HG02870 (cell line): ENCODE measurements around the gene PLPP7.
"Not testable (repeated sequence)": the region's sequence is repeated elsewhere in the genome, so short reads cannot be mapped to it uniquely, and the experiment has no call there.

ENCODE experiments used
- ATAC-seq: cut with Tn5 transposase; IDR thresholded peaks from one replicate; pipeline ENCODE4 v1.9.1; 2021; ENCODE audit warnings: mild to moderate bottlenecking, moderate library complexity; ENCODE audit not compliant: unreplicated experiment

The PLPP7 gene

DNA sequence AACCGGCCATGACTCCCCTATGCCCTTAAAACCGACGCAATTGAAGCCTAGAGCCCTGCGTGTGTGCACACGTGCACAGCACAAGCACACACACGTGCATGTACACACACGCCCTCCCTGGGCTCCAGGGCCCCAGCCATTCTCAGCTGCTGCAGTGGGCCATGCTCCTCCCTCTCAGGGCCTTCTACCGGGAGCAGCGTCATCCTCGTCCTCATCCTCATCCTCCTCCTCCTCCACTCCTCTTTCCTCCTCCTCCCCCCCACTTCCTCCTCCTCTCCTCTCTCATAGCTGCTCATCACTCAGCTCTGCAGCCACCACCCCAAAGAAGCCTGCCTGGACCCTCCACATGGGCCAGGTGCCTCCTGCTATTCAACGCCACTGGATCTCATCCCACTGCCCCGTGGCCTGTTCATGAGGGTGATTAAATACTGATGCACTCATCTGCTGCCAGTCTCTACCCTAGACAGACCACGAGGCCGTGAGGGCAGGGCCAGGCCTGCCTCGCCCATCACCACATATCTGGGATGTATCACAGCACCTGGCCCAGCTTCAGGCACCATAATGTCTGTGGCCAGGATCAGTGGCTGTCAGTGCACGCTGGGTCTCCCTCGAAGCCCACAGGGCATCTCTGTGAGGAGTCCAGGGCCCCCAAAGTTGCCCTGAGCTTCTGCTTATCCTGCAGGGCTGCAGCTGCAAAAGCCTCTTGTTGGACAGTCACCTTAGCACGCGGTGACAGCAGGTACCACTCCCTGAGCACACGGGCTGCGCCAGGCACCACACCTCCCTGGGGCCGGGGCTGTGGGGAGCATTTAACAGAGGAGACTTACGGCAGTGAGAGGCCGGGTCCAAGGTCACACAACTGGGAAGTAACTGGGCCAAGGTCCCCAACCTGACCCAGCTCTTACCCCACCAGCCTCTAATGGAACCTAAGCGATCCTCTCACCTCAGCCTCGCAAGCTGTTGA, 23.0 kb upstream of the PLPP7 start:
- ATAC-seq: no peak

DNA sequence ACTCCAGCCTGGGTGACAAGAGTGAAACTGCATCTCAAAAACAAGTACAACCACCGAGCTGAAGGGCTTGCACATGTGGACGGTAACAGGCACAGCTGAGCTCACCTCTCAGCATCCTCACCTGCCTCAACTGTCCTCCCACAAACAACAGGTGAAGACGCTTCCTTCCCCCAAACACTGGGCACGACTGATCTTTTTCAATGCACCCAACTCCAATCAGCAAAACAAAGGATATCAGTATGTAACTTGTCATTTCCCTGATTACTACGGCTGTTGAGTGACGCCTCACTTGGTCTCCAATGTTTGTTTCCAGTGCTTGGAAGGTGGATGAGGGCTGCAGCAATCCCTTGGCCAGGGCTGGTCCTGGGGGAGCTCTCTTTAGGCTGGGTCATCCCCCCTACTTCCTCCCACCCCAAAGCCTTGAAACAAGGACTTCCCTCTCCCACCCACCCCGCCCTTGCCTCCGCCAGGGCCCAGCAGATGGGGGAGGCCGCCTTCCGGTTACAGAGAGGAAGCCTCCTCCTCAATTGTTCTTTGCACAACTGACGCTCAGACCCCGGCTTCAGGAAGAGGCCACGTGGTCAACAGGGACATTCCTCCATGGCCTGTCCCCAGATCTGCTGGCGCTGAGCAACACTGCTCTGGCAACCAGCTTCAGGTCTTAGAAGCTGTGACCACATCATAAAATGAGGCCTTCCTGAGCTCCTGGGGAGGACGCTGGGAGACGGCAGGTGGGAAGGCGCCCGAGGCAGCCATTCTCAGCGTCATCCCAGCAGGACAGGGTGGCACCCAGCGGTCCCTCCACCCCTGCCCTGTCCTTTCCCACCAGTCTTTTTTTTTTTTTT, 19.1 kb upstream of the PLPP7 start:
- ATAC-seq: no peak

DNA sequence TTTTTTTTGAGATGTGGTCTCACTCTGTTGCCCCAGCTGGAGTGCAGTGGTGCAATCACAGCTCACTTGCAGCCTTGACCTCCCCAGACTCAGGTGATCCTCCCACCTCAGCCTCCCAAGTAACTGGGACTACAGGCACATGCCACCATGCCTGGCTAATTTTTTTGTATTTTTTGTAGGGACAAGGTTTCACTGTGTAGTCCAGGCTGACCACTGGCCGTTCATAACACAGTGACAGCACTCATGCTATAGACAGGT, 18.6 kb upstream of the PLPP7 start:
- ATAC-seq: not testable (repeated sequence)

DNA sequence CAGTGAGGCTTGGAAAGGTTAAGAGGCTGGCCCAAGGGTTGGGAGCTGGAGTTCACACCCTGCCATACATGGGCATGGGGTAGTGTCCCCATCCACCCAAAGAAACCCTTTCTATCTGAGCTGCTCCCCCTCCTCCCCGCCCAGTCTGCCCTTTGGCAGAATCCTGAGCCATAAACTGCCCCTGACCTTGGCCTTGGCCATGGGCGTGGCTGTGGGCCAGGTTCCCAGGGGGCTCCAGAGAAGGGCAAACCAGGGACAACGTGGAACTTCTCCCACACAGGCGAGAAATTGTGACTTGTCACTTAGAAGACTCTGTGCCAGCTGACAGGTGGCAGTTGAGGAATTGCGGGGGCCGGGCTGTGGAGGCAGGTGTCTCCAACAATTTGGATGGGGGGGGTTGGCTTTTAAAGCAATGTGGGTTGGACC, 18.0 kb upstream of the PLPP7 start:
- no peak for ATAC-seq

DNA sequence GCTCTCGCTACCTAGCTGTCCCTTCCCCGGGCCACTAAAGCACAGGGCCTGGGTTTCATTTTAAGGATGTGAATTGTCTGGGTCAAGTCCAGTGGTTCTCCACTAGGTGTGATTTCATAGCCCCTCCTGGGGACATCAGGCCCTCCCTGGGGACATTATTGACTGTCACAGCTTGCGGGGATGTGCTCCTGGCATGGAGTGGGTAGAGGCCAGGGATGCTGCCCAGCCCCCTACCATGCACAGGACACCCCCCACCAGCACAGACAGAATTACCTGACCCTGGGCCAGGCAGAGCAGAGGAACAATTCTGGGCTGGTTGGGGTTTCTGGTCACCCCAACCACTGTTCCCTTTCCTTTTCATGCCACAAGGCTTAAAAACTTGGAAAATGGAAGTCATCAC, 17.3 kb upstream of the PLPP7 start:
- no peak for ATAC-seq

DNA sequence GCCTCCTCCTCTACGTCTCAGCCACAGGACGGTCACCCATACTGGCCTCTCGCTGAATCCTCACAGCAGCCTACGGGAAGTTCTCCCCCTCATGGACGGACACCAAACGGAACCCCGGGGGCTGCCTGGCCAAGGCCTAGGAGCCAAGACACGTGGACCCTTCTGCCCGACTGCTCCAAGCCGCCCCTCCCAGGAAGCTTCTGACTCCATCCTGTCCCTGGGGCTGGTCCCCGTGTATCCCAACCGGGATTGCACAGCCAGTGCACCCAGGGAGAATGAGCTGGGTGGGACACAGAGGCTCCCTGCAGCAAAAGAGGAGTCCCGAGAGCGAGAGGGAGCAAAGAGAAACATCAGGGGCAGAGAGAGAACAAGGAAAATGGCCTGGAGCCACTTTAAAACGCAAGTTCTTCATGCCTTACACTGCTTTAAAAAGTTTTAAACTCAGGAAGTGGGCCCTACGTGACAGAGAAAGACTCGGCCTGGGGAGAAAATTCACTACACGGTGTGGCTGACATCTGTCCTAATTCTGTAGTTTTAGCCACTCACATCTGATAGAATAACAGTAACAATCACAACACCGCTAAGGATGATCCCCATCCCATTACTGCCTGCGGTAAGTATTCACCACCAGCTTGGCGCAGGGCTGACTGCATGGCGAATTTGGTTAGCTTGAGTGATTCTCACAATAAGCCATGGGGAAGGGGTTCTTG, 16.2 kb upstream of the PLPP7 start:
- no peak for ATAC-seq

DNA sequence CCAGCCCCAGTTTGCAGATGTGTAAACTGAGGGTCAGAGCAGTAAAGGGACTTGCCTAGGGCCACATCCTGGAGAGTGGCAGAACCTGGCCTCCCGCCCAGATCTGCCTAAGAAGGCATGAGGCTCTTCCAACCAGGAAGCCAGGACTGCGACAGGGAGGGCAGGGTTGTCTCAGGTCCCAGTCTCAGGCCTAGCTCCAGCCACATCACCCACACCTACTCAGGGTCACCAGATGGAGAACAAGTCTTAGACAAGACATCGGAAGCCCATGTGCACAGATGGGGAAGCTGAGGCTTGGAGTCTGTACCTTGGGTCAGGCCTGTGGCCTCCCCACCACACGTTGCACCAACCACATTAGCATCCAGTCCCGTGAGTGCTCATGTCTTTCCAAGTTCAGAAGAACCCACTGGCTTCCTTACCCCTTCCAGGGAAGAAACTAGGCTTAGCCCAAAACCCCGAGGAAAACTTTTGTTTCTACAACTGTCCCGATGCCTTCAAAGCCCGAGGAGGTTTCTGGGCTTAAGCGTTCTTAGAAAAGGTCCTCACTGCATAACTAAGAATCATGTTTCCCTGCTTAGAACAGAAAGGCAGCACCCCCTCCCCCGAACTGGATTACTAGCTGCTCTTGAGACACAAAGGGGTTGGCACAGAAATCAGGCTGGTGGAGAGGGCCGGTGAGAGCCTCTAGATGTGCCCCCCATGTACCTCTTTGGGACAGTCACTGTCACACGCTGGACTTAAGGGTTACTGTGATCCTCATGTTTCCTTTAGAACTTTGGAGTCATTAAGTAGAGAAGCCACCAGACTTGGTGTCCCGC, 15.5 kb upstream of the PLPP7 start:
- ATAC-seq: no peak

DNA sequence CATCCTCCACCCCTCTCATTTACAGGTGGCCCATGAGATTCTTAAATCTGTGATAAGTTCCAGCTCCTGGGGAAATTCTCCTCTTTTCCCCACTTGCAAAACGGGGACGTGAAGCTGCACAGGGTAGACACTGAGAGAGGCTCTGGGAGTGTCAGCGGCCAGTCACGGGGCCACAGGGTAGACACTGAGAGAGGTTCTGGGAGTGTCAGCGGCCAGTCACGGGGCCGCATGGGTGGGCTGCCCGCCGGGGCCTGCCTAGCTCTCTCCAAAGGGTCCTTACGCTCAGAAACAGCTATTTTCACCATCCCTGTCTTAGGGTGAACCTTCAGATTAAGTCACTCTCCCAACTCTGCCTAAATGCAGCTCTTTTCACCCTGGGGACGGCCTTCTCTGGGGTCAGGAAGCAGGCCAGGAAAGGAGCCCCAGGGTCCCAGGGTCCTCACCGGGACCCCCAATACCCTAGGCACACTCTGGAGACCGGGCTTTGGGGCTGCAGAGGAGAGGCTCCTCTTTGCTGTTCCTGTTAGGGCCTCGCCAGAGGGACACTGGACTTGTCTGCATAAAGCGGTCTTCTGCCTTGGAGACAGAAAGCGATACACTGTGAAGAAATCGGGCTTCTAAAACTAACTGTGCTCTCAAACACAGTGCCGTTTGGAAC, 14.7 kb upstream of the PLPP7 start:
- ATAC-seq: no peak

DNA sequence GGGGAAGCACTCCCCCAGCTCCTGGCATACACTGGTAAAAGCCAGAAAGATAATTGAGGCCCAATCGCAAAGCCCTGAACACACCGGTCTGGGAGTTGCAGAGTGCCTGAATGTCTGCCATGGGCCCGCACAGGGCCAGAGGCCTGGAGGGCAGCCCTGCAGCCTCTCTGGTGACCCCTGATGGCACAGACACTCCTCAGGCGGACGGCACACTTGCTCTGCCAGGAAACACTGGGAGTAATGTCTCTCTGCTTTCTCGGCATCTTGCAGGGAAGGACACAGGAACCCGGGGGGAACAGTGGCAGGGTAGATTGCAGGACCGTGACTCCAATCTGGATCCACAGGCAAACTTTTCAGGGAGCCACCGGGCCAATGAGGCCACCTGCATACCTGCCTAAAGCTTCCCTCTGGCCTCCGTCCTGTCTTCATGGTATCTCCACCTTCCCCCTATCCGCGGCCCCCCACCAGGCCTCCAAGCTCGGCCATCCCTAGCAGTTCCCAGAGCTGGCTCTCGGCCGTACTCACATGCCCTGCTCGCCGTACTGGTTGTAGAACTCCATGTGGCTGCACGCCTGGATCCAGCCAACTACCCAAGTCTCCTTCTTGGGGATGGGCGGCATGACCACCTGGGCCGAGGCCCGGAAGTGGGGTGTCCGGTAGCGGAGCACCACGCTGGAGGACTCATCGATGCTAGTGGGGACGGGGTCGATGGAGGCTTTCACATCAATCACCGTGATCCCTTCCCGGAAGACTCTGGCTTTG, 14.0 kb upstream of the PLPP7 start:
- no peak for ATAC-seq

DNA sequence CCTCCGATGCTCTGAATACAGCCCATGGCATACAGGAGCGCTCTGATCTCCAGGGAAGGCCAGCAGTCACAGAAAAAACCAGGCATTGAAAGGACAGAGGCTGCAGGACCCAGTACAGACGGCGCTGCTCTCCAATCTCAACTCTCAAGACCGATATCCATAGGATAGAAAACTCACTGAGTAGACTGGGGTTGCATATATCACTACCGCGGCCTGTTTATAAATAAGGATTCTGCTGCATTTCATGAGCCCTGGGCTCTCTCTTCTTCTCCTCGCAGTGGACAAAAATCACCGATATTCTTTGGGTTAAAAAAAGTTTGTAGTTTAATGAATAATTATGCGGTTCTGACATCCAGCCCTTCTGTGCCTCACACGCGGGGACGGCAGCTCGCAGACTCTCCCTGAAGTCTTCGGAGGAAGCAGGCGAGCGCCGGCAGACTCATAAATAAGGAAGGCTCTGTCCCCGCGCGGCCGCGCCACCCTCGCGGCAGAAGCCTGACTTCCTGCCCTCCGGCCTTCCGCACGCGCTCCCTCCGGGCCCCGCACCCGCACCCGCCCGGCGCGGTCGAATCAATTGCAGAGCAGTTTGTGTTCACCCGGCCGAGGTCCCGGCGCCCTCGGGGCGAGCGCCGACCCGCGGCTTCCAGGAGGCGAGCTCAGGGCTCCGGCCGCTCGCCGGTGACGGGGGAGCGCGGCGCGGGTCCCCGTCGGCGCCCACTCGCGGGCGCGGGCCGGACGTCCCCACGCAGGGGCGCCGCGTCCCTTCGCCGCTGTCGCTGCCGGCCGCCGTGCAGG, 13.2 kb upstream of the PLPP7 start, which contains the start of gene FAM78A:
TSS of gene FAM78A (minus strand) at position 417 of the 795 bp plus-strand sequence. CDS start at position 86, 331 bp downstream.
- ATAC-seq: no peak

DNA sequence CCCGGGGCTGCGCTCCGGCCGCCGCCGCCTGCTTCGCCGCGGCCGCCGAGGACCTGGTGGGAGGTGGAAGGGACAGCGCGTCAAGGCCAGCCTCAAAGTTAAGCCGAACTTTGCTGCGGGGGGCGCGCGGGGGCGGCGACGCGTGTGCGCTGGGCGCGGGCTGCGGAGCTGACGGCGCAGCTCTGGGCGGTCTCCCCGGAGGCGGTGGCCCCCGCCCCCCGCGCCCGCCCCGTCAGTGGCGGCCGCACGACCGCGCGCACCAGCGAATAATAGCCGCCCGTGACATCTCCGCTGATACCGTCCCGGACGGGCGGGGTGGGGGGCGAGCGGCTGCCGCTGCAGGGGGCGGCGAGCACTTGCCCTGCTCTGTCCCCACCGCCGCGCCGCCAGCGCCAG, 12.6 kb upstream of the PLPP7 start:
- ATAC-seq: no peak

DNA sequence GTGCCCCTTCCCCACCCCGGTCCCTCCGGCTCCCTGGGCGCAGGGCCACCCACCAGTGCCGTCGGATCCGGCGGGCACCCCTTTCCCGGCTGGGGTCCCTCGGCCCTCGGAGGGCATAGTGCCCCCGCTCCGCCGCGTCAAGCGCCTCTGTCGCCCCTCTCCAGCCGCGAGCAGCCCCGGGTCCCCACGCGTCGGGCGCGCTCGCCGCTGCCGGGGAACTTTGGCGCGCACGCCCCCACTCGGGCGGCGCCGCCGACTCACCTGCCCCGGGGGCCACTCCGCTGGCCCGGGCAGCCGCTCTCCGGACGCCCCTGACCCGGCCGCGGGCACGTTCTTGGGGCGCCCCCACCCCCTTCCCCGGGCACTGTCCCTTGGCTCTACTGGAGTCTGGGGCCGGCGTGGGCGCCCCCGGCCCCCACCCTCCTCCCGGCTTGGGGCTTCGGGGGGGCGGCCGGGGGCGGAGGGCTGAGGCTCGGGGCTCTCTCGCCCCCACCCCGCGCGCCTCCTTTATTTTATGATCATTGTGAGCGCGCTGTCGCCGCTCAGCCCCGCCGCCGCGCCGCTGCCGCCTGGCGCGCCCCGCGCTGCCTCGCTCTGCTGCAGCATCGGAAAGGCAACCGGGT, 12.1 kb upstream of the PLPP7 start:
- no peak for ATAC-seq

DNA sequence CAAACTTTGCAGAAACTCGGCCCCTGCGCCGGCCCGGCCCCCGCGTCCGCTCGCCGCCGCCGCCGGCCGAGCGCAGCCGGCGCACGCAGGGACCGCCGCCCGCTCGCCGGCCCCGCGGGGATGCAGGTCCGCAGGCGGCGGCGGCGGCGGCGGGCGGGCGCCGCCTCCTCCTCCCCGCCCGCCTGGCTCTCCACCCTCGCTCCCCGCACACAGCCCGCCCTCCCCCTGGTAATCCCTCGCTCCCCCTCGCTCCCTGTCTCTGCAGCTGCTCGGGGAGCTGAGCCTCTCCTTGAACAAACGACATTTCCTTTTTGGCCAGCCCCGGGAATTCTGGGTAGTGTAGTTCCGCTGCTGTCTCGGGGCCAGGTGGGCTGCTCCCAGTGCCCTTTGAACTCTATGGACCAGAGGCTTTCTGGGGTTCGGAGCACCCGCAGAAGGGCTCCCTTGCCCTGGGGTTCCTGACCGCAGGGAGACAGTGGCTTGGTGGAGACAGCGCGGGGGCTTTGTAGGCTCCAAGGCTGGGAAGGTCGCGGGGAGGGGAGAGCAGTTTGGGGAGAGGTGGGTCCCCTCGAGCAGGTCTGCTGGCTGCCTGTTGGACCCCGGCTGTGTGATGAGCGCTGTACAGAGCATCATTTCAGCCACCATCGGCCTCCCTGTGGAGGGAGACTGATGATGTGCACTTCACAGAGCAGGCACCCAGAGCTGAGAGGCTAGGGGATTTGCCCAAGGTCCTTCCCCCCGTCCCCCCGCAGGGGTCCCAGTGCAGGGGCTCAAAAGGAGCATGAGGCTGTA, 11.4 kb upstream of the PLPP7 start:
- ATAC-seq: no peak

DNA sequence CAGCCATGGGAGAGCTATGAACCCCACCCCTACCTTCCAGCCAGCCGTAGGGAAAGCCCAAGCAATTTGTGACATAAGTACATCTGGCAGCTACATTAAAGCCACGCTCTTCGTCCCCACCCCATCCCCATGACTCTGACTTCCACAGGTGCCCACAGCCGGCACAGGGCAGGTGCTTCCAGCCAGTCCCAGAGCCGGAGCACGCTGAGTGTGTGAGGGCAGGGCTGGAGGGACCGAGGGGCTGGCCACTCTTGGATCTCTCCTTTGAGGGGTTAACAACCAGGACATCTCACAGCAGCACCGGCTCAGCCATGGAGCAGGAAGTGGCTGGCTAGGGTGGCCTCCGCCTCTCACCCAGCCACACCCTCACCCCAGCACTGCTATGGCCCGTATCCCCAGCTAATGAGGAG, 10.8 kb upstream of the PLPP7 start:
- no peak for ATAC-seq

DNA sequence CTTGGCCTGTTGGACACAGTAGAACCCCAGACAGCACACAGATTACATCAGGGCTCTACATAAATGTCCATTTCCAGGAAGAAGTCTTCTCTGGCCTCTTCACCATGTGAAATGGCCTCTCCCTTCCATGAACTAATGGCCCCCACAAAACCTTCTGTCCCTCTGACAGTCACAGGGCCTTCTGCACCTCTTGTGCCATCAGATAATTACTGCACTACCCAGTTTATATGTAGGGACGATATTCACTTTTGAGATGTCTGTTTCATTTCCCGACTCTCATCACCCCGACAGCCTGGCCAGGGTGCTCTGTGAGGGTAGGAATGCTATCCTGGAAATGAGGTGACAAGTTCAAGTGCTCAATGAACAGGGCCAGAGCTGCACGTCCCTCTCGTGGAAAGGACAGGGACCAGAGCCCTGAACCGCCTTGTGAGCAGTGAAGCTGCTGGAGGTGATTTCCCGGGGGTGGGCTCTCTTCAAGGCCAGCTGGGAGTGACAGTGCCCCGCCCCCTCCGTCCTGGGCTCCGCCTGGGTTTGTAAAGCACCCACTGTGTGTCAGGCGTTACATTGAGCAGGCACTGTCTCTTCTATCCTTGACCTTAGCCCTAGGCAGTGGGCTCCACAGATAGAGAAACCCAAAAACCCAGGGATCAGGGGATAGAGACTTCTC, 10.2 kb upstream of the PLPP7 start:
- ATAC-seq: no peak

DNA sequence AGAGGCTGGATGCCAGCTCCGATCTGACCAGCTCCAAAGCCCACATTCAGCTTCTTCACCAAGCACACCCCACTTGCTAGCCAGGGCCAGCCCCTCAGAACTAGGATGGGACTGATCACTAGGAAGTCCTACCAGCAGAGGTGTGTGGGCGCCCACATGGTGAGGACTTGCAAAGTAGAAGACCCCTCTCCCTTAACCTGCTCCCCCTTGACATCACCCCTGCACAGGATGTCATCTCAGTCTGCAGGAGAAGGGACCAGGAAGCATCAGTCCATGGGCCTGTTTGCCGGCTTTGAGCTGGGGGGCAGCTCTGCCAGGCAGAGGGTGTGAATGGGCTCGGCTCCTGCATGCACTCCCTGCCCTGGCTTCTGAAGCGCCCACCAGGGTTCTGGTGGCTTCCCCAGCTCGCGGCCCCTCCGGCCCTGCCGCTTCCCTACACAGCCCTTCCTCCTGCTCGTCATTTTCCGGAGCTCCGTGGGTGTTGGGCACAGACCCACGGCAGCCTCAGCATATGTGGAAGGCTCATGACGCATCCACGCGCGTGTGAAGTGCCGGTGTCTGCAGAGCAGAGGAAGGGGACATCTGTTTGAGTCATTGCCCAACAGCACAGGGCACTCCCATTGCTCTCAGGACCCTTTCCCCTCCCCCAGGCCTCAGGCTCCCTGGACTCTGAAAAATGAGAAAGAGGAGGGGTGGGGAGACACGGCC, 9.5 kb upstream of the PLPP7 start:
- no peak for ATAC-seq
